Stimulated activated effector memory CD8-positive, alpha-beta T cell treated with anti-CD3 and anti-CD28 coated beads, Interleukin-12 subunit alpha, Interleukin-12 subunit beta, amount 100 ng/mL, for 72 hours (primary cell): ENCODE data around the gene MYO19.
"Not testable (repeated sequence)": the region's sequence is repeated elsewhere in the genome, so short reads cannot be mapped to it uniquely, and the experiment has no call there.

Experiments used
- ATAC-seq: fragments of 150-1000 bp; cut with Tn5 transposase; 2 replicates; pipeline ENCODE4 v1.10.0; 2021
- DNase-seq, 2 donors: peaks; one replicate each; pipeline ENCODE4 v3.0.0; 2021 to 2022; ENCODE audit warnings: low spot score in 2 of 2
- H3K27ac Mint-ChIP-seq: one replicate; pipeline ENCODE4 v1.8.0; 2022; ENCODE audit warnings: mild to moderate bottlenecking, mixed read lengths
- H3K36me3 Mint-ChIP-seq: one replicate; pipeline ENCODE4 v1.8.0; 2022; ENCODE audit warnings: mild to moderate bottlenecking, mixed read lengths
- H3K4me1 Mint-ChIP-seq: one replicate; pipeline ENCODE4 v1.8.0; 2022; ENCODE audit warnings: mixed read lengths
- H3K4me3 Mint-ChIP-seq: one replicate; pipeline ENCODE4 v1.8.0; 2022; ENCODE audit warnings: mild to moderate bottlenecking, mixed read lengths
- H3K9me3 Mint-ChIP-seq: one replicate; pipeline ENCODE4 v1.8.0; 2022; ENCODE audit warnings: mixed read lengths

Gene MYO19

GRCh38 chr17:36469733-36470132 is 64.9 kb downstream of the MYO19 start:
- no peak overlapping the region for H3K27ac Mint-ChIP-seq
- no peaks in the 10 kb centered on the region for H3K4me1 Mint-ChIP-seq
- H3K4me3 Mint-ChIP-seq: no peak overlapping the region
- ATAC-seq (no peak), DNase-seq (no peak)
- H3K9me3 Mint-ChIP-seq: no peaks in the 10 kb centered on the region
- H3K36me3 Mint-ChIP-seq: no peaks in the 10 kb centered on the region

- Mint-ChIP-seq H3K4me1 (no peaks in the 10 kb centered on the region), H3K9me3 (no peaks in the 10 kb centered on the region), H3K4me3 (no peak overlapping the region), H3K27ac (no peak overlapping the region), H3K36me3 (no peaks in the 10 kb centered on the region)
- DNase-seq (no peak), ATAC-seq (no peak)
Observed at GRCh38 chr17:36468903-36469635, 65.6 kb downstream of the MYO19 start.

- H3K9me3 Mint-ChIP-seq: no peaks in the 10 kb centered on the region
Observed at GRCh38 chr17:36464765-36465088, 69.9 kb downstream of the MYO19 start.

GRCh38 chr17:36463916-36464764 is 70.5 kb downstream of the MYO19 start:
- ATAC-seq: peak; percentile 93
- DNase-seq: peak; percentile 40 to 64
- H3K36me3 Mint-ChIP-seq: no peaks in the 10 kb centered on the region
- H3K4me1 Mint-ChIP-seq: no peaks in the 10 kb centered on the region
- H3K4me3 Mint-ChIP-seq: no peak overlapping the region
- no peak overlapping the region for H3K27ac Mint-ChIP-seq
- no peaks in the 10 kb centered on the region for H3K9me3 Mint-ChIP-seq

More at GRCh38 chr17:36464765-36465088, 69.9 kb downstream of the MYO19 start:
- ATAC-seq (no peak), DNase-seq (no peak)
- Mint-ChIP-seq H3K4me3 (no peak overlapping the region), H3K4me1 (no peaks in the 10 kb centered on the region), H3K36me3 (no peaks in the 10 kb centered on the region), H3K27ac (no peak overlapping the region)

GRCh38 chr17:36461330-36462110 is 73.1 kb downstream of the MYO19 start:
- no peak for DNase-seq
- ATAC-seq: no peak
- Mint-ChIP-seq H3K36me3 (no peaks in the 10 kb centered on the region), H3K9me3 (no peaks in the 10 kb centered on the region), H3K4me1 (no peaks in the 10 kb centered on the region), H3K4me3 (no peak overlapping the region), H3K27ac (no peak overlapping the region)

GRCh38 chr17:36460265-36460937 is 74.3 kb downstream of the MYO19 start:
- Mint-ChIP-seq H3K27ac (no peak overlapping the region), H3K4me1 (no peaks in the 10 kb centered on the region), H3K36me3 (no peaks in the 10 kb centered on the region), H3K9me3 (no peaks in the 10 kb centered on the region), H3K4me3 (no peak overlapping the region)
- no peak for DNase-seq
- ATAC-seq: no peak

- no peaks in the 10 kb centered on the region for H3K9me3 Mint-ChIP-seq
- ATAC-seq: no peak
- no peaks in the 10 kb centered on the region for H3K4me1 Mint-ChIP-seq
- no peaks in the 10 kb centered on the region for H3K36me3 Mint-ChIP-seq
- DNase-seq: no peak
- H3K27ac Mint-ChIP-seq: no peak overlapping the region
- no peak overlapping the region for H3K4me3 Mint-ChIP-seq
Observed at GRCh38 chr17:36459601-36460000, 75.1 kb downstream of the MYO19 start.

- no peak for ATAC-seq
- DNase-seq: no peak
- no peaks in the 10 kb centered on the region for H3K36me3 Mint-ChIP-seq
- H3K27ac Mint-ChIP-seq: no peak overlapping the region
- H3K9me3 Mint-ChIP-seq: no peaks in the 10 kb centered on the region
- no peak overlapping the region for H3K4me3 Mint-ChIP-seq
- no peaks in the 10 kb centered on the region for H3K4me1 Mint-ChIP-seq
Observed at GRCh38 chr17:36459045-36459444, 75.6 kb downstream of the MYO19 start.

GRCh38 chr17:36457701-36458100 is 77.0 kb downstream of the MYO19 start:
- not testable (repeated sequence) for H3K4me1 Mint-ChIP-seq, H3K36me3 Mint-ChIP-seq, H3K9me3 Mint-ChIP-seq, H3K4me3 Mint-ChIP-seq, DNase-seq, H3K27ac Mint-ChIP-seq, ATAC-seq

GRCh38 chr17:36452888-36453287 is 81.8 kb downstream of the MYO19 start:
- H3K4me3 Mint-ChIP-seq, ATAC-seq, DNase-seq, H3K9me3 Mint-ChIP-seq, H3K4me1 Mint-ChIP-seq, H3K36me3 Mint-ChIP-seq, H3K27ac Mint-ChIP-seq: not testable (repeated sequence)

GRCh38 chr17:36449997-36450396 is 84.7 kb downstream of the MYO19 start:
- not testable (repeated sequence) for H3K4me1 Mint-ChIP-seq, ATAC-seq, H3K36me3 Mint-ChIP-seq, DNase-seq, H3K4me3 Mint-ChIP-seq, H3K27ac Mint-ChIP-seq, H3K9me3 Mint-ChIP-seq
